IPS-18c (cell line): ENCODE data around the gene ZSCAN1.

Experiments
- H3K4me3 ChIP-seq: 2 replicates; pipeline ENCODE4 v1.7.0; 2013; ENCODE audit warnings: low read depth, mild to moderate bottlenecking, low read length, moderate library complexity; ENCODE audit not compliant: insufficient read depth
- H3K9me3 ChIP-seq: one replicate; pipeline ENCODE4 v1.6.1; 2013; ENCODE audit warnings: mild to moderate bottlenecking, low read length, moderate library complexity; ENCODE audit not compliant: control insufficient read depth, insufficient read depth

Gene ZSCAN1

DNA sequence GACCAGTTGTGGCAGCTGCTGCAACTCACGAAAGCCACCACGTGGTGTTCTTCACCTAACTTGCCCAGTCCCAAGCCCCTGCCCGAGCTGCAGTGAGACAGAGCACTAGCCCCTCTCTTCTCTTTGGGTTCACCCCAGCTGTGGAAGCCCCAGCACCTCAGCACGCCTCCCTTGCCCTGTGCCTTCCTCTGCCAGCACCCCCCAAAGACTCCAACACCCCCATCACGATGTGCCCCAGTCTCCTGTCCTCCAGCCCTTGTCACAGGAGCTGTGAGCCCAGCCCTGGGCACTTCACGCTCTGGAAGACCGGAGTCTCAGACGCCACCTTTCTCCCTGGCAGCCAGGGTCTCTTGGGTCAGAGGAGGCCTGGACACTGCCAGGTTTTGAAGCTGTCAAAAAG is 23.0 kb downstream of the ZSCAN1 start:
- Histone ChIP-seq H3K4me3 (no peak overlapping the region), H3K9me3 (peaks cover 10% of the 10 kb centered on the region)

DNA sequence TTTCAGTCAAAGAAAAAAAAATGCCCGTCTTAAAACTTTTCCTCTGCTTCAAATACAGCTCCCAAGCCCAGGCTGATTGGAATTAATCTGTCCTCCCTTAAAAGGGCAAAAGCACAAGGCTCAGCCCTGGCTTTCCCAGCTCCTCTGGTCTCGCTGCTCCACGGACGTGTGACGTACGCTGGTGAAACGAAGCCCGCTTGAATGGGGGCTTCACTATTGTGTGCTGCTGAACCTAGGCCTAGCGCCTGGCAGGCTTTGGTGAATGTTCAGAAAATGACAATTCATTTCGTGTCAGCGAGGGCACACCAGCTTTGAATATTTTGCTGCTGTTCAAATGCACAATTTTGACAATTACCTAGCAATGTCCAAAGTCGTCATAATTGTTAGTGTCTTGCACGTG is 24.6 kb downstream of the ZSCAN1 start:
- Histone ChIP-seq H3K4me3 (peak overlapping the region; percentile 56; the same call in 1 of the 2 replicates), H3K9me3 (peaks cover 11% of the 10 kb centered on the region)

DNA sequence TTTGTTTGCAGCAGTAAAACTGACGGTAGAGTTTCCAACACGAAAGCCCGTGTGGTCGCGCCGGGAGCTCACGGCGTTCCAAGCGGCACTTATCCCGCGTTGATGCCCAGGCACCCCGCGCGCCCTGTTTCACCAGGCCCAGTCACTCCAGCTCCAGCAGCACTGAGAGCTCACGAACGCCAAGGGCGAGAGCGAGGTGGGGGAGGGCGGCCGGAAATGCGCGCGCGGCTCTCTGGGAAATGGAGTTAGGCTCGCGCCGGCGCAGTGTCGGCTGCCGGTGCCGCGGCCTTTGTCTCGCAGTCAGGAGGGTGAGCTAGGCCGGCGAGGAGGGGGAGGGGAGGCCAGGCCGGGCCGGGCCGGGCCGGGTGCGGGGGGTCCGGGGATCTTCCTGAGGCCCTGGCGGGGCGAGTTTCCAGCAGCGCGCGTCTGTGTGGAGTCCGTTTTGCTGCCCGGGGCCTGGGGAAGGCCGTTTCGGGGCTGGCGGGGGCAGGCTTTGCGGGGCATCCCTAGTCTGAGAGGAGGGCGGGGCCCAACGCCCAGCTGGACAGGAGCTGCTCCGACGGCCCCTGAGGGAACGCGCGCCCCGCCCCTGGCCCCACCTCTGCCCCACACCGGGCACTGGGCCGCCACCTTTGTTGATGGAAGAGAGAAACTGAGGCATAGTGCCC is 25.3 kb downstream of the ZSCAN1 start, which contains the start of gene ZNF135:
Gene ZNF135, plus strand, starts transcription at position 280 of the 668 bp plus-strand sequence. CDS start 721 bp downstream, outside the sequence.
- peak within 1 kb of the TSS; percentile 56 for H3K4me3 ChIP-seq

DNA sequence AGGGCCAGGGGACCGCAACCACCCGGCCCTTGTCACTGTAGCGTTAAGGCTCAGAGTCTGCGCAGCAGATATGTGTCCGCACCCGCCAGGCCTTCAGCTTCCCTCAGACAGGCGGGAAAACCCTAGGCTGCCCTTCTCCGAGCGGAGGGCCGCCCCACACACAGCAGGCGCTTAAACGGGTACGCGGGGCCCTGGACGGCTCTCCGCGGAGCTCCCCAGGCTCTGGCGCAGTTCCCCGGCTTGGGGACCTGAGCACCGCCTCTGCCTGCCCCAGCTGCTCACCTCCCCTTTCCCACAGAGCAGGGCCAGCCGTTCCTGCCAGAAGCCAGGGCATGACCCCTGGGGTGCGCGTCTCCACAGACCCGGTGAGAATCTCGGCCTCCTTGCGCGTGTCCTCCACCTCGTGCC is 25.9 kb downstream of the ZSCAN1 start:
- H3K4me3 ChIP-seq, result peak overlapping the region; percentile 56
- peaks cover 11% of the 10 kb centered on the region for H3K9me3 ChIP-seq

More for the DNA sequence above, 25.3 kb downstream of the ZSCAN1 start, which contains the start of gene ZNF135:
- H3K9me3 ChIP-seq, result peaks cover 11% of the 10 kb centered on the region

DNA sequence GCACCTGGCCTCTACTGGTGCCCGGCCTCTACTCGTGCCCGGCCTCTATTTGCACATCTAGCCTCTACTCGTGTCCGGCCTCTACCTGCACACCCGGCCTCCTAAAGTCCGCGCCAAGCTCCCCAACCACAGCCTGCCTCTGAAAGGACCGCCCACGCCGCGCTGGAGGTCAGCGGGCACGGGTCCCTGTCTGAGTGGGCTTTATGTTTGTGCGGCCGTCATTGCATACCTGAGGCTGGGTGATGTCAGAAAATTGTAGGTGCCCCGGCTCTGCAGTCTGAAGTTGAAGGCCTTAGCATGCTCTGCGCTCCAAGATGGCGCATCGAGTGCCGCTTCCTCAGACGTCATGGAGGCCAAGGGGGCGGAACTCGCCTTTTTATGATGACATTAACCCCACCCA is 26.4 kb downstream of the ZSCAN1 start:
- no peak overlapping the region for H3K4me3 ChIP-seq
- peaks cover 15% of the 10 kb centered on the region for H3K9me3 ChIP-seq

DNA sequence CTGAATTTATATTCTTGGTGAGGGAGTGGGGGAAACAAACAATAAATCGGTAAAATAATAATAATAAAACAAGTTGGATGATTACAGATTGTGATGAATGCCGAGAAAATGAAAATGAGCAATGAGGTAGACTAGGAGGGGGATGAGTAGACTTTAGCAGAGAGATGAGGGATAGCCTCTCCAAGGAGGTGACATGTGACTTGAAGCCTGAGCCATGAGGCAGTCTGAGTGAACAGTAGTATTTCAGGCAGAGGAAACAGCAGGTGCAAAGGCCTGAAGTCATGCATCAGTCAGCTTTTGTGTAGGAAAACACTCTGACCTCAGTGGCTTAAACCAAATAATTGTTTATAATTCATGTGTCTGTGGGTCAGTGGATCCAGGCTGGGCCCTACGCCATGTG is 29.9 kb downstream of the ZSCAN1 start:
- H3K4me3 ChIP-seq, result no peak overlapping the region
- H3K9me3 ChIP-seq, result peaks cover 38% of the 10 kb centered on the region

DNA sequence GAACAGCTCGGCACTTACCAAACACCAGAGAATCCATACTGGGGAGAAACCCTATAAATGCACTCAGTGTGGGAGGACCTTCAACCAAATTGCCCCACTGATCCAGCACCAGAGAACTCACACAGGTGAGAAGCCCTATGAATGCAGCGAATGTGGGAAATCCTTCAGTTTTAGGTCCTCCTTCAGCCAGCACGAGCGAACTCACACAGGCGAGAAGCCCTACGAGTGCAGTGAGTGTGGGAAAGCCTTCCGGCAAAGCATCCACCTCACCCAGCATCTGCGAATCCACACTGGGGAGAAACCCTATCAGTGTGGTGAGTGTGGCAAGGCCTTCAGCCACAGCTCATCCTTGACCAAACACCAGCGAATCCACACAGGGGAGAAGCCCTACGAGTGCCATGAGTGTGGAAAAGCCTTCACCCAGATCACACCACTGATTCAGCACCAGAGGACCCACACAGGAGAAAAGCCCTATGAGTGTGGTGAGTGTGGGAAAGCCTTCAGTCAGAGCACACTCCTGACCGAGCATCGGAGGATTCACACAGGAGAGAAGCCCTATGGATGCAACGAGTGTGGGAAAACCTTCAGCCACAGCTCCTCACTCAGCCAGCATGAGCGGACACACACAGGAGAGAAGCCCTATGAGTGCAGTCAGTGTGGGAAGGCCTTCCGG is 33.6 kb downstream of the ZSCAN1 start:
- no peak overlapping the region; the same call in 1 of the 2 replicates for H3K4me3 ChIP-seq
- H3K9me3 ChIP-seq, result peaks cover 41% of the 10 kb centered on the region

DNA sequence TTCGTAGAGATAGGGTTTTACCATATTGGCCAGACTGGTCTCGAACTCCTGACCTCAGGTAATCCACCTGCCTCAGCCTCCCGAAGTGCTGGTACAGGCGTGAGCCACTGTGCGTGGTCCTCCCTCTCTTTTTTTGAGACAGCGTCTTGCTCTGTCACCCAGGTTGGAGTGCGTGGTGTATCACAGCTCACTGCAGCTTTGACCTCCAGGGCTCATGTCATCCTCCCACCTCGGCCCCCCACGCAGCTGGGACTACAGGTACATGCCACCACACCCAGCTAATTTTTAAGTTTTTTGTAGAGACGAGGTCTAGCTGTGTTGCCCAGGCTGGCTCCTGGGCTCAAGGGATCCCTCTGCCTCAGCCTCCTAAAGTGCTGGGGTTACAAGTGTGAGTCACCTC is 46.0 kb downstream of the ZSCAN1 start:
- Histone ChIP-seq H3K4me3 (no peak overlapping the region), H3K9me3 (no peaks in the 10 kb centered on the region)

DNA sequence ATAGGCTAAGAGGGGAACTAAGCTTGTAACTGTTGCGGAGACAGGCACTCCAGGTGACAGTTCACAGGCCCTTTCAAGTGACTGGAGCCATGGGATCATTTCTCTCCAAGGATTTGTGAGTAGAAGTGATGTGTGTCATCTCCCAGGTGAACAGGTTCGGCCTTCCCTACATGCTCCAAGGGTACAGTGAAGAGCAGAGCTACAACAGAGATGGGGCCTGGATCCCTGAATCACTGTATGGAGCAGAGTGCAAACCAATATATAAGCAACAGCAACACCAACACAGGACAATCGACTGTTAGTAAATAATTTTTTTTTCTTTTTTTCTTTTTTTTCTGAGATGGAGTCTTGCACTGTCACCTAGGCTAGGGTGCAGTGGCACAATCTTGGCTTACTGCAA is 49.2 kb downstream of the ZSCAN1 start:
- H3K9me3 ChIP-seq, result peaks cover 2% of the 10 kb centered on the region

DNA sequence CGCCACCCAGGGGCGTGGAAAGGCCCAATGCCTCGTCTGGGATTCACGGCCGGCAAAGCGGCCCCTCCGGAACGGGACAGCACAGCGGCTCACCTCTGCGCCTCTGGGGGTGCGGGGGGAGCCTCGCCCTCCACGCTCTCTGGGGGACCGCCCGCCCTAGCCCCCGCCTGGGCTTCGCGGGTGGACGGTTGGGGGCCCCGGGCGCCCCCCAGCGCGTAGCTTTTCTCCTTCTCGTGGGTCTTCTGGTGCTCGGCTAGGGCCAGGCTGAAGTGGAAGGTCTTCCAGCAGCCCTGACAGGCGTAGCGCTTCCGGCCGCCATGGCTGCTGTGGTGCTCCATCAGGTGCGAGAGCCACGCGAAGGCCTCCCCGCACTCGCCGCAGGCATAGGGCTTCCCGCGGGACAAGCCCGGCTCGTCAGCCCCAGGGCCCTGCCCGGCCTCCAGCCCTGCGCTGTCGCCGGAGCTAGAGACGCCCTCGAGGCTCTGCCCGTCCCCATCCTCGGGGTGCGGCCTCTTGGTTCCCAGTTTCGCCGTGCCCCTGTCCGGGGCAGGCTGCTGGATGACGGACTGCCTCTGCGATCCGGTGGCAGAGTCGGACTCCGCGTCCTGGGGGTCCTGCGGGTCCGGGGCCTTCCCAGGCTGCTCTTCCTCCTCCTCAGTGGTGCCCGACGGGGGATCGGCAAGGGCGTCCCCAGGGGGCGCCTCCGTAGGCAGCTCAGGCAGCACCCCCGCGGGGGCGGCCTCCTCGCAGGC is 50.9 kb downstream of the ZSCAN1 start:
- H3K9me3 ChIP-seq, result peaks cover 2% of the 10 kb centered on the region
- no peak overlapping the region for H3K4me3 ChIP-seq

More for the DNA sequence above, 49.2 kb downstream of the ZSCAN1 start:
- H3K4me3 ChIP-seq, result no peak overlapping the region

DNA sequence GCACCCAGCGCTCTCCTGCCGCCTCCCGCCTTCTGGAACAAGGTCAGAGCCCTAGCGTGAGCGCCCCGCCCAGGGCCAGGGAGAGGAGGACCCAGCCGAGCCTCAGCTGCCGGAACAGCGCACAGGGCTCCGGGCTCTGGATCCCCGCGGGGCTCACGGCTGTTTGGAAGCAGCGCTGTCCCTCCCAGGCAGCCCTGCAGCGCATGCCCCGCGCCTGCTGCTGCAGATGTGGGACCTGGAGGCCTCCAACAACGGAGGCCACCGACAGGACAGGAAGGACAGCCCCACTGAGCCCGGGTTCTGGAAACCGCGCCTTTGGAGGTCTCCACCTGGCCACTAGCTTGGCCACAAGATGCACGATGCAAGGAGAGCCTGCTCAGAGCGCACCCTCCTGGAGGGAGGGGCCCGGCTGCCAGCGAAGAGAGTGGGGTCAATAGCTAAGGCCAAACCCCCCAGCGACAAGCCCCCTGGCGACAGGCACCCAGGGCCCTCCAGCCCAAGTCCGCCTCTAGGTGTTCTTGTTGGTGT is 51.6 kb downstream of the ZSCAN1 start:
- Histone ChIP-seq H3K4me3 (no peak overlapping the region), H3K9me3 (peaks cover 2% of the 10 kb centered on the region)

DNA sequence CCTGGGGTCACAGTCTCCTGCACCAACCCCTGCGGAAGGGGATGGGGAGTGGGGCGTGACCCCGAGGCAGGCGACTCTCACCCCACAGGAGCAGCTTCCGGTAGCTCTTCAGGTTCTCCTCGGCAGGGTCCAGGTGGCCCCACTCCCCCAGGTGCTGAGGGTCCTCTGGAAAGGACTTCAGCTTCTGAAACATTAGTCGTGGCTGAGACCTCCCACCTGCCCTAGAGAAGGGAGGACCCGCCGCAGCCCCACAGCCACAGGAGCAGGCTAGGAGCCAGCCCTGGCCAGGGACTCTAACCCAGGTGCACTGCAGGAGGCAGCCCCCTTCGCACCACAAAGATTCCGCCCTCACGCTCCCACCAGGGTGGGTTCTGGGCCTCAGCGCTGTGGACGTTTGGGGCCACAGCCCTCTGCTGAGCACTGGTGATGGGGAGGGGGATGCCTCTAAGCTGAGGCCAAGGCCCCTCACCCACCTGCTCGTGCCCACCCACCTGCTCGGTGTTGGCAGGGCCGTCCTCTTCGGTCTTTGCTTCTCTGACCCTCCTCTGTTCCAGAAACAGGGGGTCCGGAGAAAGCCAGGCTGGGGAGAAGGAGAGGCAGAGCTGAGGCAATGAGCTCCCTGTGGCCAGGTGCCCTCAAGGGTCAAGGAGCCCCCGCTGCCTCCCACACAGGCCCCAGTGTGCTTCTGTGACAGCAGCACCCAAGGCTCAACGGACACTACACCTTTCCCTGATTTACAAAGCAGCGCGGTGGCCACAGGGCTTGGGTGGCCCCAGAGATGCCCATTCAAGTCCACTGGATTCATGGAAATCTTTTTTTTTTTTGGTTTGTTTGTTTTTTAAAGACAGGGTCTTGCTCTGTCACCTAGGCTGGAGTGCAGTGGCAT is 53.2 kb downstream of the ZSCAN1 start:
- no peak overlapping the region for H3K4me3 ChIP-seq
- H3K9me3 ChIP-seq, result peaks cover 2% of the 10 kb centered on the region

DNA sequence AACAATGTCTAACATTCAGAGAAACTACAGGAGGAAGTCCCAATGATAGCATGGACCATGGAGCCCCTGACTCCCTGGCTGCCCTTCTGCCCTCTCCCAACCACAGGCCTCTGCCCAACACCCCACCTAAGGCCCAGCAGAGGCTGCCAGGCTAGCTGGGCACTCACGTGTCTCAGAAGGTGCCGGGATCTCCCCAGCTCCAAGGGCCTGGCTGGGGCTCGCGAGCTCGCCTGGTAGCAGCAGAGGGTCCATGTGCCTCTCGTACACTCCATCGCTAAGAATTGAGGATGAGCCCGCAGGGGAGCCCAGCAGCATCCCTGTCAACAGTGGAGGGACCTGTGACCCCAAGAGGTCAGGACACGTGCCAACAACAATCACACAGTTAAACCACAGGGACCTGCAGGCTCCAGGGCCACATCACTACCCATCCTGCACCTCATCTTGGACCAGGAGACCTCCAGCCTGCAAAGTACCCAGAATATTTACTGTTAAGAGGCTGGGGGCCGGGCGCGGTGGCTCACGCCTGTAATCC is 54.8 kb downstream of the ZSCAN1 start:
- Histone ChIP-seq H3K9me3 (peaks cover 2% of the 10 kb centered on the region), H3K4me3 (no peak overlapping the region)

DNA sequence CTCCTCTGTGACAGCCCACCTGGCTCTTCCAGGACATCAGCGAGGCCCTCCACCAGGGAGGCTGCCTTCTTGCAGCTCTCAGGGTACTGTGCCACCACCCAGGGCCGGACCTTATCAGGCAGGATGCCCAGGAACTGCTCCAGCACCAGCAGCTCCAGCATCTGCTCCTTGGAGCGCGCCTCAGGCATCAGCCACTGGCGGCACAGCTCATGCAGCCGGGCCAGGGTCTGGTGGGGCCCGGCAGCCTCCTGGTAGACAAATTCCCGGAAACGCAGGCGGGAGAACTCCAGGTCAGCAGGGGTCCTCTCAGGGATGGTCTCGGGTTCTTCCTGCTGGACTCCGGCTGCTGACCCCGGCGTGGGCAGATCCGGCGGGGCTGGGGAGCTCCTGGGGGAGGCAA is 56.0 kb downstream of the ZSCAN1 start:
- H3K4me3 ChIP-seq, result no peak overlapping the region
- peaks cover 2% of the 10 kb centered on the region for H3K9me3 ChIP-seq

DNA sequence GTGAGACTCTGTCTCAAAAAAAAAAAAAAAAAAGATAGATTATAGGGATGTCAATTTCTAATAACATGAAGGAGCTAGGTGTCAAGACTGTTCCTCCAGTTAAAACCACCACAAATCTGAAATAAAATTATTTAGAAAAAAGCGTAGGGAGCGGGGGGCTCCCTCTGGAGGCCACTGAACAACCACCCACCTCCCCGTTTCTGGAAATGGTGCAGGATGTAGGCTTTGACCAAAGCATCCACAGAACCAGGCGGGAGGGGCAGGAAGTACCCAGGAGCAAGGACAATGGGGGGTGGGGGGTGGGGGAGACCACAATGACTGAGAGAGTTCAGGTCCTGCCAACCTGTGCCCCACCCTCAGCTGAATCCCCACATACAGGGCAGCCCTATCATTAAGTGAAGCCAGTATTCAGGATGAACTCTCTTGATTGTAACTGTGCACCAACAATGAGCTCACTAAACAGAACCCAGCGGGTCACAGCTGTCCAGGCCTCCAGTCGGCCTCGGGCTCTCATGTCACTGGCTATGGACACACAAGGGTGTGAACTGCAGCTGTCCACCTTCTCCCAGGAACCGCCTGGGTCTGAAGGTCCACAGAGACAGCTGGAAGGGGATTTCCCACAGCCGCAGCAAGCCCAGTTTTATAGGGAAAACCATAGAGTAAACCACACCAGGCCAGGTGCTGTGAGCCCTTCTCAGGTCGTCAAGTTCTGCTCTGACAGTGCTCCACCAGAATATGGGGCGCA is 57.6 kb downstream of the ZSCAN1 start:
- Histone ChIP-seq H3K4me3 (no peak overlapping the region), H3K9me3 (no peaks in the 10 kb centered on the region)

DNA sequence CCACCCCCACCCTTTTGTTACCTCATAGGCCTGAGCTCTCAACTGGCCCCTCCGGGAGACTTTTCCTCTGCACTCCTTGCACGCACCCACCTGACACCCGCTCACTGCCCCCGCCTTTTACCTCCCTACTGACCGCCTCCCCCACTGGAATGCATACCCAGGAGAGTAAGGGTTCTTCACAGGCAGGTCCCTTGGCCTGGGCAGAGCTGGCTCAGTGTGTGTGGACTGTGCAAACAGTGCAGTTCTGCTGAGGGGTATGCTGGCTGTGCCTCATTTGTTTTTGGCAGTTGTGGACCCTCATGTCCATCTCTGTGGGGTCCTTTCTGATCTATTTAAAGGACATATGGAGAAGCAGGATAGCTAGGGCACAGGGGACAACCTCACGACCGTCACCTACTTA is 59.2 kb downstream of the ZSCAN1 start:
- Histone ChIP-seq H3K4me3 (no peak overlapping the region), H3K9me3 (no peaks in the 10 kb centered on the region)
